ENCODE results near the gene NOL7. TPM values are rescaled to one million over a fixed set of nuclear protein-coding genes. Genes with fewer than 3 reads are reported as not detected.

NOL7 gene
- total and polyA plus RNA-seq, 2 of the 4 experiments (the other 2 are of a cell fraction) = 21.3 to 34.5 TPM

DNA sequence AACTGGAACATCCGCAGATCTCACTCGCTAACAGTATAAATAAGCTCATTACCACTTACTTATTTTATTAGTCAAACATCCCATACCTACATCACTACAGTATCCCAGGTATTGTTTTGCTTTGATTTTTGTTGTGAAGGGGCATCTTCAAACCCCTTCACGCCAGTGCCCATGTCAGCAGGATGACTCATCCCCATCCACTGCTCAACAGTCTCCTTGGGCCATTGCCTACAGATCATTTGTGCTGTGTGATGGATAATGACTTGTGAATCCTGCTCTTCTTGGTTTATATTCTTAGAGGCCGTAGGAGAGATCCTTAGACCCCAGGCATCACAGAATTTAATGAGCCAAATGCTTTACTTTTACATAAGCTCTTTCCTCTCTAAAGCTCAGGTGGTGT is 49.2 kb upstream of the NOL7 start:
- ChIA-PET CTCF (interaction anchor here (0.7 kb wide), 1 partner anchor 9 kb away, joined by 3 read pairs; no protein-coding TSS in a partner anchor), POLR2A (ENCODE audit: unreplicated experiment) (no interaction called here)
- BruUV-seq (replicated peaks) = no TSS peak
- H3K14ac ChIP-seq (replicated peaks; ENCODE audit: low read depth, low read length) = no peak overlapping the region
- H2BK15ac ChIP-seq (ENCODE audit: low read depth, low read length) = no peak overlapping the region
- H3K79me1 ChIP-seq (ENCODE audit: low read depth in 1 of 2, low read length in 2 of 2) = no peaks in the 10 kb centered on the region
- H3K27me3 ChIP-seq (ENCODE audit: control insufficient read depth, insufficient read depth, low read length) = peaks cover 24% of the 10 kb centered on the region
- no peak overlapping the region for H2AK9ac ChIP-seq (replicated peaks; ENCODE audit: low read depth, low read length, poor library complexity)
- no peak for ATAC-seq (ENCODE audit: low read depth)
- TF ChIP-seq SMC3 (IDR thresholded peaks at IDR 0.05; ENCODE audit: low read depth, low read length) = no peak
- TF ChIP-seq NFE2L2 (IDR thresholded peaks at IDR 0.05; ENCODE audit: low read depth, low read length) = no peak
- TF ChIP-seq RAD21 (IDR thresholded peaks at IDR 0.05; ENCODE audit: low read length) = no peak
- no peak overlapping the region for H3K4me2 ChIP-seq (ENCODE audit: low read depth, low read length)
- no peak overlapping the region for H4K8ac ChIP-seq (ENCODE audit: low read depth in 2 of 2, low read length in 2 of 2)
- intact Hi-C loops (cut with micrococcal nuclease) (no loop called here), in situ Hi-C loops (cut with MboI; ENCODE audit: low sequenced_read_pairs) (no loop called here), dilution Hi-C loops (cut with HindIII; ENCODE audit: low sequenced_read_pairs, unreplicated experiment) (no loop called here)
- H3K9ac ChIP-seq (ENCODE audit: low read depth, low read length) = no peak overlapping the region
- no peaks in the 10 kb centered on the region for H3K4me1 ChIP-seq (ENCODE audit: control insufficient read depth, insufficient read depth, low read length)
- no peak overlapping the region for H3K4ac ChIP-seq (ENCODE audit: low read depth, low read length)
- no peaks in the 10 kb centered on the region for H3K9me3 ChIP-seq (ENCODE audit: control insufficient read depth, insufficient read depth, low read length)
- no peak overlapping the region for H4K91ac ChIP-seq (ENCODE audit: insufficient read depth, low read depth, low read length)
- H2AFZ ChIP-seq (replicated peaks; ENCODE audit: low read length, poor library complexity) = no peak overlapping the region
- H3K36me3 ChIP-seq (ENCODE audit: control insufficient read depth, insufficient read depth, low read length) = no peaks in the 10 kb centered on the region
- no peak overlapping the region for H3K56ac ChIP-seq (ENCODE audit: extremely low read depth, insufficient read depth, low read length)
- no peak overlapping the region for H2BK120ac ChIP-seq (ENCODE audit: low read depth, low read length)
- no peak overlapping the region for H3K23ac ChIP-seq (ENCODE audit: low read depth, low read length)
- no peaks in the 10 kb centered on the region for H4K20me1 ChIP-seq (ENCODE audit: insufficient read depth, low read length)
- H3K18ac ChIP-seq (ENCODE audit: low read depth, low read length) = no peak overlapping the region
- H4K5ac ChIP-seq (ENCODE audit: low read depth, low read length) = no peak overlapping the region
- H3K27ac ChIP-seq (ENCODE audit: insufficient read depth, low read length) = no peak overlapping the region
- H3K9me1 ChIP-seq (ENCODE audit: insufficient read depth, low read length) = no peaks in the 10 kb centered on the region
- DNase-seq = no peak
- no CpG with 5 or more reads among the region's 4 CpGs for WGBS, 2 experiments (ENCODE audit: extremely low coverage in 2 of 2, insufficient read length in 1 of 2)
- H2BK5ac ChIP-seq (ENCODE audit: low read depth, low read length, poor library complexity, severe bottlenecking) = no peak overlapping the region
- H2AK5ac ChIP-seq (ENCODE audit: low read depth, low read length) = no peak overlapping the region
- no peak overlapping the region for H3K4me3 ChIP-seq (ENCODE audit: insufficient read depth, low read depth, low read length)
- H2BK20ac ChIP-seq (ENCODE audit: low read depth, low read length) = no peak overlapping the region

Data from IMR-90 (cell line).